ENCODE measurements around the gene UNK. TPM values are rescaled to one million over a fixed set of nuclear protein-coding genes. Genes with fewer than 3 reads are reported as not detected.
A peak's percentile ranks its signal among the peaks of the same experiment; 100 is the strongest.

The UNK gene
- total and polyA plus RNA-seq, 11 donors = 11.3 to 27.5 (median 16.3) TPM

- WGBS, 4 donors = 81 to 87% (median 84%) methylated on average over 17 to 21 of the region's 21 CpGs
- Histone ChIP-seq H3K27me3 (no peaks in the 10 kb centered on the region), H3K9me3 (no peaks in the 10 kb centered on the region), H3K27ac (no peak overlapping the region), H3K36me3 (peaks cover 0 to 100% (median 92%) of the 10 kb centered on the region in 9 donors), H3K4me1 (peaks cover 0 to 11% (median 4%) of the 10 kb centered on the region in 12 donors), H3K4me3 (no peak overlapping the region)
- TF ChIP-seq CTCF (IDR thresholded peaks at IDR 0.05) (no peak), POLR2A (IDR thresholded peaks at IDR 0.05) (no peak)
- intact Hi-C loops (cut with DNase I) = loop anchor here in 1 of 10 donors (10.0 kb wide), 1 partner anchor 56 kb away; the partner anchor contains the start of gene GALK1
- ATAC-seq = no peak
- peak in 1 of 5 donors; percentile 13 for DNase-seq
These were observed 35.8 kb downstream of the UNK start for GRCh38 chr17:75820094-75821080.

GRCh38 chr17:75821552-75821951 lies 36.9 kb downstream of the UNK start:
- H3K36me3 ChIP-seq = peaks cover 0 to 96% (median 82%) of the 10 kb centered on the region in 9 donors
- whole genome bisulfite sequencing, 4 donors = 94 to 97% (median 96%) methylated on average over 7 of the region's 7 CpGs
- peaks cover 0 to 11% (median 4%) of the 10 kb centered on the region in 12 donors for H3K4me1 ChIP-seq
- no peaks in the 10 kb centered on the region for H3K27me3 ChIP-seq
- no peak for ATAC-seq
- no peaks in the 10 kb centered on the region for H3K9me3 ChIP-seq
- intact Hi-C loops (cut with DNase I) = loop anchor here in 1 of 10 donors (10.0 kb wide), 1 partner anchor 57 kb away; the partner anchor contains the start of gene GALK1
- H3K27ac ChIP-seq = no peak overlapping the region
- H3K4me3 ChIP-seq = no peak overlapping the region
- peak in 1 of 5 donors; percentile 18 for DNase-seq
- TF ChIP-seq POLR2A (IDR thresholded peaks at IDR 0.05) (no peak), CTCF (IDR thresholded peaks at IDR 0.05) (no peak)

DNA sequence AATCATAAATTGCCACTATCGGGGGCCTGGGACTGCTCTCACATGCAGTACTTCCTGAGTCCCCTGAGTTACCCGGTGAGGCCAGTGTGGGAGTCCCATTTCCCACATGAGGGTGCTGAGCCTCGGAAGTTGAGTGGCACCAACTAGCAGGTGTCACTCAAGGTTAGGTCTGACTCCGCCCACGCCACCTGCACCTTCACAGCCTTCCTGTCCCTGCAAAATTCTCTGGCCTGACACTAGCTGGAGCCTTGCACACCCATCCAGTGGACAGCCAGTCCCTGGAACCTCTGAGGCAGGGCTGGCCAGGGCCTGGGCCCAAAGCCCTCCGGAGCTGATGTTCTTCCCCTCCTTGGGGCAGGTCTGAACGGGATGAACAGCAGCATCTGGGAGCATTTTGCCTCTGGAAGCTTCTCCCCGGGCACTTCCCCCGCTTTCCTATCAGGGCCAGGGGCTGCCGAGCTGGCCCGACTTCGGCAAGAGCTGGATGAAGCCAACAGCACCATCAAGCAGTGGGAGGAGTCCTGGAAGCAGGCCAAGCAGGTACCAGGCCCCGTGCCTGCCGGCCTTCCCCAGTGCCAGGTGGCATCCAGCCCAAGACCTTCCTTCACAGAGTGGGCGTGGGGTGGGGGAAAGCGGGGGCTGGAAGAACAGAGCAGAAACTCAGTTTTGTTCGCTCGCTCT lies 37.7 kb downstream of the UNK start:
- Histone ChIP-seq H3K9me3 (no peaks in the 10 kb centered on the region), H3K36me3 (peaks cover 0 to 89% (median 75%) of the 10 kb centered on the region in 9 donors), H3K4me3 (no peak overlapping the region), H3K4me1 (peaks cover 4 to 18% (median 10%) of the 10 kb centered on the region in 12 donors), H3K27ac (no peak overlapping the region), H3K27me3 (no peaks in the 10 kb centered on the region)
- intact Hi-C loops (cut with DNase I) = loop anchor here in 1 of 10 donors (10.0 kb wide), 1 partner anchor 57 kb away; the partner anchor contains the start of gene GALK1
- no peak for ATAC-seq
- DNase-seq = peak in 1 of 5 donors; percentile 33
- no peak for TF ChIP-seq POLR2A (IDR thresholded peaks at IDR 0.05)
- no peak for TF ChIP-seq CTCF (IDR thresholded peaks at IDR 0.05)
- 55 to 91% (median 62%) methylated on average over 7 to 18 of the region's 18 CpGs for WGBS, 4 donors

All from heart left ventricle (tissue), 16 donors.